Activated naive CD4-positive, alpha-beta T cell treated with anti-CD3 and anti-CD28 coated beads, Interleukin-2, amount 50 U/mL, for 72 hours (primary cell): Measurements from ENCODE around the gene PDE6H. TPM values are rescaled to one million over a fixed set of nuclear protein-coding genes. Genes with fewer than 3 reads are reported as not detected.
A peak's percentile ranks its signal among the peaks of the same experiment; 100 is the strongest.

Experiments used
- ATAC-seq, 2 donors: fragments of 150-1000 bp; cut with Tn5 transposase; 2 replicates each; pipeline ENCODE4 v1.10.0; 2021; ENCODE audit warnings: mild to moderate bottlenecking in 2 of 2, moderate library complexity in 2 of 2
- DNase-seq, 2 donors: peaks; one replicate each; pipeline ENCODE4 v3.0.0; 2021 to 2022; ENCODE audit warnings: low spot score in 2 of 2
- H3K27ac Mint-ChIP-seq, 2 donors: one replicate each; pipeline ENCODE4 v1.8.0; 2022; ENCODE audit warnings: mild to moderate bottlenecking in 2 of 2, mixed read lengths in 2 of 2
- H3K36me3 Mint-ChIP-seq, 2 donors: one replicate each; pipeline ENCODE4 v1.8.0; 2022; ENCODE audit warnings: mixed read lengths in 2 of 2
- H3K9me3 Mint-ChIP-seq, 2 donors: one replicate each; pipeline ENCODE4 v1.8.0; 2022; ENCODE audit warnings: mixed read lengths in 2 of 2
- total RNA-seq, 2 donors: library from RNA; stranded (reverse); gene quantifications; one replicate each; pipeline ENCODE4 v1.2.3, GENCODE V29; 2022

The PDE6H gene
- total RNA-seq, 2 donors from 2014 or later: not detected

- H3K27ac Mint-ChIP-seq: peak overlapping the region; percentile 61 to 68
- ATAC-seq (peak in 1 of 2 donors; percentile 45), DNase-seq (no peak)
- H3K36me3 Mint-ChIP-seq: no peaks in the 10 kb centered on the region
- no peaks in the 10 kb centered on the region for H3K9me3 Mint-ChIP-seq
Observed at GRCh38 chr12:14982991-14983390, 10.1 kb downstream of the PDE6H start.

- DNase-seq: no peak
- H3K9me3 Mint-ChIP-seq: no peaks in the 10 kb centered on the region
- no peak for ATAC-seq
- H3K36me3 Mint-ChIP-seq: no peaks in the 10 kb centered on the region
- no peak overlapping the region for H3K27ac Mint-ChIP-seq
Observed at GRCh38 chr12:14984036-14984435, 11.2 kb downstream of the PDE6H start.

- ATAC-seq (no peak), DNase-seq (no peak)
- Mint-ChIP-seq H3K36me3 (no peaks in the 10 kb centered on the region), H3K27ac (no peak overlapping the region), H3K9me3 (no peaks in the 10 kb centered on the region)
Observed at GRCh38 chr12:14984766-14985285, 12.0 kb downstream of the PDE6H start.

DNA sequence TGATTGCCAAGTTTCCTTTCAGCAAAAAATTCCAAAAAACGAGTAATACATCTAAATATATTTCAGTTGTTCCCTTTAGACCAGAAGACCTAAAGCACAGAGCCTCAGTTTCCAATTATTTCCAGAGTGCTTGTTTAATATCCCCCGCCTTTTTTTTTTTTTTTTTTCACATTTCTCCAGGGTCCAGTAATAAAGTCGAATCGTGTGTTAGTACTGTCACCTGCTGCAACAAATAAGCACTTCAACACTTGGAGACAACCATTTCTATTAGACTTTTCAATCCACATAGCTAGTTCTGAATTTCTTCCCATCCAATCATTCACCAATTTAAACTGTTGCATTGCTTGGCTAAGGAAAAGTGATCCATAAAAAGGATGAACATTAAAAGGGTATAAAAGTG, 13.6 kb downstream of the PDE6H start:
- ATAC-seq: no peak
- Mint-ChIP-seq H3K9me3 (peaks cover 0 to 5% of the 10 kb centered on the region in 2 donors), H3K36me3 (peaks cover 0 to 10% of the 10 kb centered on the region in 2 donors), H3K27ac (no peak overlapping the region)
- DNase-seq: no peak

- DNase-seq (no peak), ATAC-seq (no peak)
- H3K27ac Mint-ChIP-seq: no peak overlapping the region
- H3K36me3 Mint-ChIP-seq: peaks cover 0 to 12% of the 10 kb centered on the region in 2 donors
- H3K9me3 Mint-ChIP-seq: peaks cover 0 to 6% of the 10 kb centered on the region in 2 donors
Observed at GRCh38 chr12:14988035-14988434, 15.2 kb downstream of the PDE6H start.

GRCh38 chr12:14989790-14990189, 16.9 kb downstream of the PDE6H start:
- peaks cover 0 to 12% of the 10 kb centered on the region in 2 donors for H3K36me3 Mint-ChIP-seq

DNA sequence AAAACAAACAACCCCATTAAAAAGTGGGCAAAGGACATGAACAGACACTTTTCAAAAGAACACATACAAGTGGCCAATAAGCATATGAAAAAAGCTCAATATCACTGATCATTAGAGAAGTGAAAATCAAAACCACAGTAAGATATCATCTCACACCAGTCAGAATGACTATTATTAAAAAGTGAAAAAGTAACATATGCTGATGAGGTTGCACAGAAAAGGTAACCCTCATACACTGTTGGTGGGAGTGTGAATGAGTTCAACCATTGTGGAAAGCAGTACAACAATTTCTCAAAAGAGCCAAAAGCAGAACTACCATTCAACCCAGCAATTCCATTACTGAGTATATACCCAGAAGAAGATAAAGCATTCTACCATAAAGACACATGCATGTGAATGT, 18.2 kb downstream of the PDE6H start:
- H3K36me3 Mint-ChIP-seq: peaks cover 0 to 12% of the 10 kb centered on the region in 2 donors
- no peak for ATAC-seq
- H3K9me3 Mint-ChIP-seq: peaks cover 0 to 6% of the 10 kb centered on the region in 2 donors
- no peak overlapping the region for H3K27ac Mint-ChIP-seq
- DNase-seq: no peak

More at GRCh38 chr12:14989790-14990189, 16.9 kb downstream of the PDE6H start:
- no peak overlapping the region for H3K27ac Mint-ChIP-seq
- ATAC-seq (no peak), DNase-seq (no peak)
- H3K9me3 Mint-ChIP-seq: peaks cover 0 to 6% of the 10 kb centered on the region in 2 donors

GRCh38 chr12:14992673-14993072, 19.8 kb downstream of the PDE6H start:
- H3K27ac Mint-ChIP-seq: no peak overlapping the region
- H3K36me3 Mint-ChIP-seq: peaks cover 0 to 12% of the 10 kb centered on the region in 2 donors
- ATAC-seq: no peak
- H3K9me3 Mint-ChIP-seq: peaks cover 0 to 6% of the 10 kb centered on the region in 2 donors
- DNase-seq: no peak

GRCh38 chr12:14993117-14993516, 20.3 kb downstream of the PDE6H start:
- no peak overlapping the region for H3K27ac Mint-ChIP-seq
- ATAC-seq (no peak), DNase-seq (no peak)
- H3K36me3 Mint-ChIP-seq: peaks cover 0 to 12% of the 10 kb centered on the region in 2 donors
- H3K9me3 Mint-ChIP-seq: peaks cover 0 to 6% of the 10 kb centered on the region in 2 donors

DNA sequence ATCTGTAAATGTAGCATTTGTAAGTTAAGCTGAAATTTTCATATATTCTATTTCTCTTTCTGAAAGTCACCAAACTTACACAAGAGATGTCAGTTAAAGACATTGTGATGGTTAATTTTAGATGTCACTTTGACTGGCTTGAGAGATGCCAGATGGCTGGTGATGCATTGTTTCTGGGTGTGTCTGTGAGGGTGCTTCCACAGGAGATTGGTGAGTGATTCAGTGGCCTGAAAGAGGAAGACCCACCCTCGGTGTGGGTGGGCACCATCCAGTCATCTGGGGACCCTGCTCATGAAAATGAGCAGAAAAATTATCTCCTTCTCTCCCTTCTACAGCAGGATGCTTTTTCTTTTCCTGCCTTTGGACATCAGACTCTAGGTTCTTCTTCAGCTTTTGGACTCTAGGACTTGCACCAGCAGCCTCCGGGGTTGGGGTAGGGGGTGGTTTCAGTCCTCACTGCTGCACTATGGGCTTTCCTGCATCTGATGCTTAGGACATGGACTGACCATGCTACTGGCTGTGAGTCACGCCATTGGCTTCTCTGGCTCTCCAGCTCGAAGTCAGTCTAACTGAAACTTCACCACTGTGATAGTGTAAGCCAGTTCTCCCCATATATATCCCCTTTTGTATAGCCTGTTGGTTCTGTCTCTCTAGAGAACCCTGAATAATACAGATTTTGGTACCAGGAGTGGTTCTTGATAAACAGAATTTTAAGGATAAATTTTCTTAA, 20.9 kb downstream of the PDE6H start:
- ATAC-seq: peak; percentile 48 to 79
- peaks cover 0 to 6% of the 10 kb centered on the region in 2 donors for H3K9me3 Mint-ChIP-seq
- peaks cover 0 to 12% of the 10 kb centered on the region in 2 donors for H3K36me3 Mint-ChIP-seq
- no peak for DNase-seq
- H3K27ac Mint-ChIP-seq: peak overlapping the region in 1 of 2 donors; percentile 85

DNA sequence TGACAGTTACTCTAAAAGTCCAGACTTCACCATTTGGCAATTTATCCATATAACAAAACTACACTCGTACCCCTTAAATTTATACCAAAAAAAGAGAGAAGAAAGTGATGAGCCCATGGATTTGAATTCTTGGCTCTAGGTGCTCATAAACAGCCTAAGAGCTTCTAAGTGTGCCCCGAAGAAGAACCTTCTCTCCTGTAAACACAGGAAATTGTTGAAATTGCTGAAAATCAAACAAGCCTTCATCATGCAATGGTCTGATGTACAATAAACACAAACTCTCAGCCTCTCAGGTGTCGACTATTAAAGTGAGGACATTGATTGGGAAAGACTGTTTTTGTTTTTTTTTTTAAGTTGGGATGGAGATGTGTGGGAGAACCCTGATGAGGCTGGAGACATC, 21.8 kb downstream of the PDE6H start:
- H3K9me3 Mint-ChIP-seq: peaks cover 0 to 6% of the 10 kb centered on the region in 2 donors
- DNase-seq: no peak
- no peak for ATAC-seq
- peaks cover 0 to 12% of the 10 kb centered on the region in 2 donors for H3K36me3 Mint-ChIP-seq
- peak overlapping the region in 1 of 2 donors; percentile 85 for H3K27ac Mint-ChIP-seq

DNA sequence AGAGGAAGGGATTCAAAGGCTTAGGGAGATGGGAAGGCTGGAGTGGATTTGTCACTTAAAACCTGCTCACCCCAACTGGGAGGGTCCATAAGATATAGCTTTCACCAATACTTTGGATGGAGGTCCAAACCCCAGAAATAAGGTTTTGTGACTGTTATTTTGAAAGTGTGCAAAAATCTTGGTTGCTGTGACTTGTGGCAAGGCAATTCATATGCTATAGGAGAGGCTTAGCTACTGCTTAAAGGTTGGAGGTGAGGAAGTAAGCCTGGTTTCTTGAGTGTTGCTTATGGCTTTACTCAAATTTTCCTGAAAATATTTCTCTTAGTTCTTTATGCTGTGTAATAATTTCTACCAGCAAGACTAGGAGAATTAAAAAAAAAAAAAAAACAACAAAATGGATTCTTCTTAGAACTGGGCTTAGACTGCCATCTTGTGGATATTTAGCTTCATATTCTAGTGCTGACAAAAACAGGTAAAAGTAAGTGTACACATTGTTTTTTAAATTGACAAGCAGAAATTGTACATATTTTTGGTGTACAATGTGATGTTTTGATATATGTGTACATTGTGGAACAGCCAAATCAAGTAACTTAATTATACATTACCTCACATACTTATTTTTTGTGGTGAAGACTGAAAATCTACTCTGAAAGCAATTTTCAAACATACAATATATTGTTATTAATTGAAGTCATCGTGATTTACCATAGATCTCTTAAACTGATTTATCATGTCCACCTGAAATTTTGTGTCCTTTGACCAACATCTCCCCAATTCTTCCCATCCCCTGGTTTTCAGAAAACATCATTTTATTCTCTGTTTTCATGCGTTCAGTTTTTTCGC, 23.0 kb downstream of the PDE6H start:
- peak; percentile 48 to 68 for ATAC-seq
- Mint-ChIP-seq H3K9me3 (peaks cover 0 to 6% of the 10 kb centered on the region in 2 donors), H3K36me3 (peaks cover 0 to 8% of the 10 kb centered on the region in 2 donors), H3K27ac (peak overlapping the region in 1 of 2 donors; percentile 85)
- DNase-seq: no peak

- no peaks in the 10 kb centered on the region for H3K36me3 Mint-ChIP-seq
- no peaks in the 10 kb centered on the region for H3K9me3 Mint-ChIP-seq
Observed at GRCh38 chr12:14997998-14998397, 25.2 kb downstream of the PDE6H start.

GRCh38 chr12:14999021-14999694, 26.3 kb downstream of the PDE6H start:
- no peaks in the 10 kb centered on the region for H3K9me3 Mint-ChIP-seq
- DNase-seq (no peak), ATAC-seq (no peak)
- H3K36me3 Mint-ChIP-seq: no peaks in the 10 kb centered on the region
- no peak overlapping the region for H3K27ac Mint-ChIP-seq

More at GRCh38 chr12:14997998-14998397, 25.2 kb downstream of the PDE6H start:
- DNase-seq (no peak), ATAC-seq (no peak)
- no peak overlapping the region for H3K27ac Mint-ChIP-seq

GRCh38 chr12:14999695-15000365, 27.0 kb downstream of the PDE6H start:
- Mint-ChIP-seq H3K36me3 (no peaks in the 10 kb centered on the region), H3K9me3 (no peaks in the 10 kb centered on the region), H3K27ac (no peak overlapping the region)
- DNase-seq: no peak
- no peak for ATAC-seq

- DNase-seq: no peak
- Mint-ChIP-seq H3K36me3 (no peaks in the 10 kb centered on the region), H3K27ac (no peak overlapping the region), H3K9me3 (no peaks in the 10 kb centered on the region)
- ATAC-seq: no peak
Observed at GRCh38 chr12:15000575-15000974, 27.7 kb downstream of the PDE6H start.
